C4-2B (cell line): ENCODE data around the gene PNPLA8.

Source experiments
- H3K27ac ChIP-seq: fragments of 450-650 bp; 2 replicates; pipeline ENCODE4 v1.5.1; 2017
- CTCF ChIP-seq: fragments of 450-650 bp; conservative IDR thresholded peaks from 2 replicates; pipeline ENCODE4 v1.5.1; 2017; ENCODE audit warnings: mild to moderate bottlenecking
- ZFX ChIP-seq: fragments of 450-650 bp; IDR thresholded peaks from 2 replicates; pipeline ENCODE4 v1.6.1; 2017

The PNPLA8 gene

GRCh38 chr7:108525985-108526767, at the start of gene PNPLA8:
Gene PNPLA8, minus strand, starts transcription at chr7:108526135. Its CDS starts 10,644 bp downstream, at chr7:108515491.
- peak within 1 kb of the TSS; percentile 82 for H3K27ac ChIP-seq
- peak; percentile 40; the same call in 1 of the 2 replicates for TF ChIP-seq ZFX
- no peak for TF ChIP-seq CTCF

GRCh38 chr7:108575156-108575555, 49.2 kb upstream of the PNPLA8 start:
- H3K27ac ChIP-seq: no peak overlapping the region
- TF ChIP-seq ZFX: no peak
- TF ChIP-seq CTCF: no peak

- H3K27ac ChIP-seq: no peak overlapping the region
- TF ChIP-seq CTCF (no peak), ZFX (no peak)
Measured at GRCh38 chr7:108572480-108572879, 46.5 kb upstream of the PNPLA8 start.

GRCh38 chr7:108570146-108570755, 44.3 kb upstream of the PNPLA8 start:
- H3K27ac ChIP-seq: peak overlapping the region; percentile 93
- TF ChIP-seq ZFX: no peak
- no peak for TF ChIP-seq CTCF

GRCh38 chr7:108569381-108570145, 43.6 kb upstream of the PNPLA8 start, which contains the start of the genes DNAJB9 and THAP5:
Gene DNAJB9, plus strand, starts transcription at chr7:108569874. Its CDS starts 1,853 bp downstream, at chr7:108571727.
Gene THAP5, minus strand, starts transcription at chr7:108569706. Its CDS starts 137 bp downstream, at chr7:108569569.
- H3K27ac ChIP-seq: peak within 1 kb of the TSS; percentile 93
- peak; percentile 98 for TF ChIP-seq ZFX
- TF ChIP-seq CTCF: no peak

GRCh38 chr7:108568801-108569380, 43.0 kb upstream of the PNPLA8 start:
- H3K27ac ChIP-seq: peak overlapping the region; percentile 93
- no peak for TF ChIP-seq CTCF
- no peak for TF ChIP-seq ZFX
